NK-92 treated with Interleukin-12 subunit alpha and Interleukin-12 subunit beta, amount 100 ng/mL, for 24 hours (cell line): ENCODE measurements around the gene TTYH2.

ENCODE experiments used
- DNase-seq: peaks from one replicate; lab custom pipeline; 2025; lab: John Stamatoyannopoulos, UW

TTYH2 gene

DNA sequence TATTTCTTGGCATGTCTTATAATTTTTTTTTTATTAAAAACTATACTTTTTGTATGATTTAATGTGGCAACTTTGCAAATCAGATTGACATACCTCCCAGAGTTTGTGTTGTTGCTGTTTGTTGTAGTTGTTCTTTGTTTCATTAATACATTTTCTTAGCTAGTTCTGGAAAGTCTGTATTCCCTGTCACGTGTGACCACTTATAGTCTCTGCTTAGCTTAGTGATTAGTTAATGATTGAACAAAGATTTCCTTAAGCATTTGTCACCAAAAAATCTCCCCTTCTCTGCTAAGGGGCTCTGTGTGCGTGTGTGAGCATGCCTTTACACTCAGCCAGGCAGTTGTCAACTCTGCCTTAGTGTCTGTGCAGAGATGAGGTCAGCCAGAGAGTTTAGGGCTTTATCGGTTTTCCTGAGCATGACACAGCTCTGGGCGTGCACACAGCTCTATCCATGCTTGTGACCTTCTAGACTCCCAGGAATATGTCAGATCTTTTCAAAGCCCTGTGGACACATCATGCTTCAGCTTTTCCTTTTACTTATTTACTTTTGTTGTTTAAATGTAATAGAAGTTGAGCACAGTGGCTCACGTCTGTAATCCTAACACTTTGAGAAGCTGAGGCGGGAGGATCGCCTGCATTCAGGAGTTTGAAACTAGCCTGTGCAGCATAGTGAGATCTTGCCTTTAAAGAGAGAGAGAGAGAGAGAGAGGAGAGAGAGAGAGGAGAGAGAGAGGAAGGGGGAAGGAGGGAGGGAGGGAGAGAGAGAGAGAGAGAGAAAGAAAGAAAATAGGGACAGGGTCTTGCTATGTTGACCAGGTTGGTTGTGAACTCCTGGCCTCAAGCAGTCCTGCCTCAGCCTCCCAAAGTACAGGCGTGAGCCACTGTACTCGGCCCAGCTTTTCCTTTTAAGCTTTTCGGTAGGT, 82.5 kb downstream of the TTYH2 start:
- DNase-seq, result no peak

DNA sequence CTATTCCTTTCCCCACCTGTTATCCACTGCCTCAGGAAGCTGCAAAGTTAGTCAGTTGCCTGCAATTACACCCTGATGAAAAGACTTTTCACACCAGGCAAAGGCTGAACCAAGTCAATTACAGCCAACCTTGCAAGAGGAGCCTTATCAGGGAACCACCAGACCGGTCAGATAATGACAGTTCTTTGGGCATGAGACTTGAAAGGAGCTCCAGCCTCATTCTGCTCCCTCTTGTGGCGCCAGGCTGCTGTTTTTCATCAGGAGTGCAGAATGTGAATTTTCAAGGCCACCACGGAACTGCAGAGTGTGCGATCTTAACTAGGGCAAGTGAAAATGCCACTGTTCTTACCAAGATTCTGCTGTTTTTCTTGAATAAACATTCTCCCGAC, 83.2 kb downstream of the TTYH2 start:
- no peak for DNase-seq

DNA sequence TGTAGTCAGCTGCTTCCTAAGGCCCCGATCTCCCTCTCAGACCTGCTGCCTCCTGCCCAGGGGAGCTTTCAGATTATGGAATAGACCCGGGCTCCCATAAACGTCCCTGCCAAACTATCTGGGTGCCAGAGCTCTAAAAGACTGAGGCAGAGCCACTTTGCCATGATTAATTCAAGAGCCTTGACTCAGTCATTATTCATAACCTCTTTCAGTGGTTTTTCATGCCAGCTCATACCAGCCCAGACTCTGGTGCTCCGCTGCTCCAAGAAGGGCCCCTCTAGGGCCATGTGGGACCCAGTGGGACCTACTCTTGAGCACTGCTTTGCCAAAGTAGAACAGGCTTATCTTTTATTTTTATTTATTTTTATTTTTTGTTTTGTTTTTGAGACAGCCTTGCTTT, 84.6 kb downstream of the TTYH2 start:
- DNase-seq, result no peak

DNA sequence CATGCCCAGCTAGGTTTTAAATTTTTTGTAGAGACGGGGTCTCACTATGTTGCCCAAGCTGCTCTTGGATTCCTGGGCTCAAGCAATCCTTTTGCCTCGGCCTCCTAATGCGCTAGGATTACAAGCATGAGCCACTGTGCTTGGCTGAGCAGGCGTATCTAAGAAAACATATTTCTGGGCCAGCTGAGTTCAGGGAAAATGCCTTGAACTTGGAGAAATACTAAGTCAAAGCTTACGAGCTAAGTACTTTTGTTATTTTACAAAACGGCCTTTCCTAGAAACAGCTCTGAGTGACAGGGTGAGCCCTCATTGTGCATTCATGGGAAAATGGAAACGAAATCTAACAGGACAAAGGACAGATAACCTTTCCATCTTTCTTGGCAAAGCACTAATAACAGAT, 85.4 kb downstream of the TTYH2 start:
- DNase-seq, result no peak

DNA sequence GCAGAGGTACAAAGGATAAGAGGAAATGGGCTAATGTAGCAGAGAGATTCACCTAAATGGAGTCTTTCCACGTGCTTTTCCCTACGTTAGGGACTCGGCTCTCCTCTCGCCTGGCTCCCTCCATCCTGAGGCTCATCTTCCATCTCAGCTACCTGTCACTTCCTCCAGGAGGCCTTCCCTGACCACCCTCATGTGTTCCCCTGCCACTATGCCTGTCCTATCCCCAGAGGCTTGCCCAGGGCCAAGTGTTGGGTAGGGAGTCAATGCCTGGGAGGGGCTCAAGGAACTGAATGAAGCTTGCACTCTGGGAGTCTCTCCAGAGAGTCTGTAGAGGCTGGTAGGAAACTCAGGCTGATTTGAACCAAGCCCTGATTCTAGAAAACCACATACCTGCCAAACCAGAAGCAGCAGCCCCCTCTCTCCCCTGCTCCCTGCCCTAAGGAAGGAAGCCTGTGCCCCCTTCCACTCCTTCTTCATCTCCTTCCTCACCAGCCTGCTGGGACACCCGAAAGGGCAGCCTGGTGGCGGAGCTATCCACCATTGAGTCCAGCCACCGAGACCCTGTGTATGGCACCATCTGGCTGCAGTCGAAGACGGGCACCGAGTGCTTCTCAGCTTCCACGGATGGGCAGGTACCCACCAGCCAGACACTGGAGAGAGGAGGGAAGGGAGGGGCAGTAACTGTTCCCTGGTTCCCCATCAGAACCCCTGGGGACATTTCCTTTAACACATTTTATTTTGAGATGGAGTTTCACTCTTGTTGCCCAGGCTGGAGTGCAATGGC, 86.0 kb downstream of the TTYH2 start:
- DNase-seq, result no peak

DNA sequence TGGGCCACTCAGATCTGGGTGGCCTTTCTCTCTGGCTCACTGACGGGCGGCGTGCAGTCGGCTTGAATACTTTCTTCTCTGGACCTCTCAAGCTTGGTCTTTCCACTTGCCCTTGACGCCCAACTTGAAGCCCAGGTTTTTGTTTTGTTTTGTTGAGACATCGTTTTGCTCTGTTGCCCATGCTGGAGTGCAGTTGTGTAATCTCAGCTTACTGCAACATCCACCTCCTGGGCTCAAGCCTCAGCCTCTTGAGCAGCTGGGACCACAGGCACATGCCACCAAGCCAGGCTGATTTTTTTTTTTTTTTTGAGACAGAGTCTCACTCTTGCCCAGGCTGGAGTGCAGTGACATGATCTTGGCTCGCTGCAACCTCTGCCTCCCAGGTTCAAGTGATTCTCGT, 89.9 kb downstream of the TTYH2 start:
- DNase-seq, result peak; percentile 35

DNA sequence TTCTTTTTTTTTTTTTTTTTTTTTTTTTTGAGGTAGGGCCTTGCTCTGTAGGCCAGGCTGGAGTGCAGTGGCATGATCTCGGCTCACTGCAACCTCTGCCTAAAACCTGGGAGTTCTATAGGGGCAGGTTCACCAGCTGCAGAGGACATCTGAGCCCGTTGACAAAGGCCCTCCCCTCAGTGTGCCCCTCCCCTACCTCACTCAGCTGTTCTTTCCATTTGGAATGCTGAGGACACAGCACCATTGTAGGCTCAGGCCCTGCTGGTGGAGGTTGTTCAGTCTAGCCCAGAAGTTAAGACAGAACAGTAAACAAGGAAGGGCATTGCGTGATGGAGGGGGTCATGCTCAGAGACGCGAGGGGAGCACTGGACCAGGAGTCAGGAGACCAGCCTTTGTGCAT, 90.8 kb downstream of the TTYH2 start:
- DNase-seq, result no peak

DNA sequence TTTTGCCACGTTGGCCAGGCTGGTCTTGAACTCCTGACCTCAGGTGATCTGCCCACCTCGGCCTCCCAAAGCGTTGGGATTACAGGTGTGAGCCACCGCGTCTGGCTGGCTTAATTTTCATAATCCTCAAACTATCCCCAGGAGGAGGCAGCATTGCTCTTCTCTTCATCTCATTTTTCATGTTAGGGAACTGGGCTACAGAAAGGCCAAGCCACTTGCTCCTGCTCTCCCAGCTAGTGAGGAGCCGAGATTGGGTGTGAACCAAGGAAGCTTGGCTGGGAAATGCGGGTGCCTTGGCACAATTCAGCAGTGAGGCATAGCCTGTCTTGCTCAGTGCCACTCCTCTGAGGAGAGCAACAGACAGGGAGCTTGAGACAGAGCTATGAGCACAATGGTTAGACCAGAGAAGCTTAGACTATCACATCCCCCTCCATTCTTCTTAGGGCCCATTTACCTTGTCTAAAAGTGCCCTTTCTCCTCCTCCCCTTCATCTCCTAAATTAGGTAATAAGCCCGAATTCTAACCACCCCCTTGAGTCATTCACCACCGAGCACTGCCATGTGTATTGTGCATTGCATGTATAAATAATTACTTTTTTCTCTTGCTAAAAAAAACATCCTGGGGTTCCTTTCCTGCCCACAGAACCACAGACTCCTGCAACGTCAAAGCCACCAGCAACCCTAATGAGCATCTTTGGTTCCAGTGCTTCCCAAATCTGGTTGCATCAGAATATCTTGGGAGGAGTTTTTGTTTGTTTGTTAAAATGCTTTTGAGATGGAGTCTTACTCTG, 92.7 kb downstream of the TTYH2 start:
- peak; percentile 41 for DNase-seq

DNA sequence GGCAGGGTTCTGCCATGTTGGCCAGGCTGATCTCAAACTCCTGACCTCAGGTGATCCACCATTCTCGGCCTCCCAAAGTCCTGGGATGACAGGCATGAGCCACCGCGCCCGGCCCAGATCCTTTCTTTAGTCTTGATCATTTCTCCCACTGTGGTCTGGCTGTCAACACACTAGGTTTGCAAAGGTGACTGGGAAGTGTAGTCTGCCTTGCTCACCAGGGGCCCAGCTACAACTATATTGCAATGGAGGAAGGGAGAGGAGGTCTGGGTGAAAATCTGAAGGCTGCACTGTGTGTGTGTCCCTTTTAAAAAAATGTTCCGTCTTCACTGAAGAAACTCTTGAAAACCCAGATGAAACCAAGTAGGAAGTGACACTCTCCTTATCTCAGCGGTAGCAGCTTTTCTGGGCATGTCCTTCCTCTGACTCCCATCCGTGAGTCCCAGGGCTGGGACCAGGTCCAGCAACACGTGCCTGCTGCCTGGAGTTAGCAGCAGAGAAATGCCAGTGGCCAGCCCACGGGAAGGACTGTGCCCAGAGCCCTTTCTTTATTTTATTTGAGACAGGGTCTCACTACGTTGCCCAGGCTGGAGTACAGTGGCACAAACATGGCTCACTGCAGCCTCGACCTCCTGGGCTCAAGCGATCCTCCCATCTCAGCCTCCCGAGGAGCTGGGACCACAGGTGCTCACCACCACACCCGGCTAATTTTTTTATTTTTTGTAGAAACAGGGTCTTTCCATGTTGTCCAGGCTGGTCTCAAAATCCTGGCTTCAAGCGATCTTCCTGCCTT, 94.8 kb downstream of the TTYH2 start:
- DNase-seq, result no peak

DNA sequence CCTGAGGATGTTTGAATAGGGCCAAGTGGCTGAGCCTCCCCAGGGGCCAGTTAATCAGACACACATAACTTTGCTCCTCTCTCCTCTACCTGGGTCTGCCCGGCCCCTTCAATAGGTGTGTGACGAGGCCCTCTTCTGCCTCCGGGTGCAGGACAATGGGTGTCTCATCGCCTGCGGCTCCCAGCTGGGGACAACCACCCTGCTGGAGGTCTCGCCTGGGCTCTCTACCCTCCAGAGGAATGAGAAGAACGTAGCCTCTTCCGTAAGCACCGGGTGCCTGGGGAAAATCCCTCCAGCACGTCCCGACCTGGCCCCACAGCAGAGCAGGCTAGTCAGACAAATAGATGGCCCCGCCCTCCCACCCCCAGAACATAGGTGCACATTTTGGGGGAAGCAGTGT, 96.5 kb downstream of the TTYH2 start:
- no peak for DNase-seq
